GM12875 (cell line): ENCODE results near the gene ZNF747.

Experiments used
- H3K4me3 ChIP-seq: one replicate; pipeline ENCODE4 v1.5.1; 2011; ENCODE audit warnings: low read depth, low read length, control low read depth
- TF ChIP-seq, protein P1 (sequence below): IDR thresholded peaks from 2 replicates; pipeline ENCODE4 v1.5.1; 2011; ENCODE audit warnings: low read depth, mild to moderate bottlenecking, control low read depth, inconsistent platforms, low read length, moderate library complexity, borderline replicate concordance; ENCODE audit not compliant: insufficient read depth

Gene ZNF747

GRCh38 chr16:30556125-30556473, 21.4 kb upstream of the ZNF747 start:
- TF ChIP-seq, protein P1, sequence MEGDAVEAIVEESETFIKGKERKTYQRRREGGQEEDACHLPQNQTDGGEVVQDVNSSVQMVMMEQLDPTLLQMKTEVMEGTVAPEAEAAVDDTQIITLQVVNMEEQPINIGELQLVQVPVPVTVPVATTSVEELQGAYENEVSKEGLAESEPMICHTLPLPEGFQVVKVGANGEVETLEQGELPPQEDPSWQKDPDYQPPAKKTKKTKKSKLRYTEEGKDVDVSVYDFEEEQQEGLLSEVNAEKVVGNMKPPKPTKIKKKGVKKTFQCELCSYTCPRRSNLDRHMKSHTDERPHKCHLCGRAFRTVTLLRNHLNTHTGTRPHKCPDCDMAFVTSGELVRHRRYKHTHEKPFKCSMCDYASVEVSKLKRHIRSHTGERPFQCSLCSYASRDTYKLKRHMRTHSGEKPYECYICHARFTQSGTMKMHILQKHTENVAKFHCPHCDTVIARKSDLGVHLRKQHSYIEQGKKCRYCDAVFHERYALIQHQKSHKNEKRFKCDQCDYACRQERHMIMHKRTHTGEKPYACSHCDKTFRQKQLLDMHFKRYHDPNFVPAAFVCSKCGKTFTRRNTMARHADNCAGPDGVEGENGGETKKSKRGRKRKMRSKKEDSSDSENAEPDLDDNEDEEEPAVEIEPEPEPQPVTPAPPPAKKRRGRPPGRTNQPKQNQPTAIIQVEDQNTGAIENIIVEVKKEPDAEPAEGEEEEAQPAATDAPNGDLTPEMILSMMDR = no peak
- no peak overlapping the region for H3K4me3 ChIP-seq

DNA sequence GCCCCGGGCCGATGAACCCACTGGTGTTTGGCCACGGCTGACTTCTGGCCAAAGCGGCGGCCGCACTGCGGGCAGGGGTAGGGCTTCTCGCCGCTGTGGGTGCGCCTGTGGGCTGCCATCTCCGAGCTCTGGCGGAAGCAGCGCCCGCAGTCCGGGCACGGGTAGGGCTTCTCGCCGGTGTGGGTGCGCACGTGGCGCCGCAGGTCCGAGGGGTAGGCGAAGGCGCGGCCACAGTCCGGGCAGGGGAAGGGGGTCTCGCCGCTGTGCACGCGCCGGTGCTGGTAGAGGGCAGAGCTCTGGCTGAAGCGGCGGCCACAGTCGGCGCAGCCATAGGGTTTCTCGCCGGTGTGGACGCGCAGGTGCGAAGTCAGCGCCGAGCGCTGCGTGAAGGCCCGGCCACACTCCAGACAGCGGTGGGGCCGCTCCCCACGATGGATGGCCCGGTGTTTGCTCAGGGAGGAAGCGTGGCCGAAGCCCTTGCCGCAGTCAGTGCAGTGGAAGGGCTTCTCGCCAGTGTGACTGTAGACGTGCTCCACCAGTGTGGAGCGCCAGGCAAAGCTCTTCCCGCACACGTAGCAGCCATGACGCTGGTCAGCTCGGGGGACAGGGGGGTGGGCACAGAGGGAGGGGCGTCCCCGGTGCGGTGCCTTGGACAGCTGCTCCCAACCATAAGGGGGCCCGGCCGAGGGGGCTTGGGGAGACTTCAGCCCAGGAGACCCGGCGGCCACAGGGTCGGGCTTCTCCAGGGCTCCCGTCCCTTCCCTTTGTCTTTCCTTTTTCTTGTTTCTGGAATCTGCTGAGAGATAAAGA, 20.9 kb upstream of the ZNF747 start:
- TF ChIP-seq, protein P1 = no peak
- H3K4me3 ChIP-seq = no peak overlapping the region

- no peak overlapping the region for H3K4me3 ChIP-seq
- TF ChIP-seq, protein P1 = no peak
Observed at GRCh38 chr16:30554557-30555314, 20.1 kb upstream of the ZNF747 start.

- TF ChIP-seq, protein P1 = no peak
- no peak overlapping the region for H3K4me3 ChIP-seq
Observed at GRCh38 chr16:30553393-30553899, 18.8 kb upstream of the ZNF747 start.

- H3K4me3 ChIP-seq = no peak overlapping the region
- TF ChIP-seq, protein P1 = no peak
Observed at GRCh38 chr16:30552956-30553355, 18.3 kb upstream of the ZNF747 start.

DNA sequence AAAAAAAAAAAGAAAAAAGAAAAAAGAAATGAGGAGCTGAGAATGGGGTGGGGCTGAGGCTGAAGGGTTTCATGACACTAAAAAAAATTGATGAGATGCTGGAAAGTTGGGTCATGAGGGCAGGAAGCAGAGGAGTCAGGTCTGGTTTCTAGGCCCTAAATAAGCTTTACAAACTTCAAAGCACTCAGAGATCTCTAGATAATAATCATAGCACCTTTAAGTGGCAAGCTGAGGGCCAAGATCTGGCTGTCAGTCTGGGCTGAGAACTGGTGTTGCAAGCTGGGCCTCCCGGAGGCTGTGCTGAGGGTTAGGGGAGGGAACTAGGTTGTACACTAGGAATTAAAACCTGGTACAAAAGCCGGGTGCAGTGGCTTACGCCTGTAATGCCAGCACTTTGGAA, 17.1 kb upstream of the ZNF747 start:
- TF ChIP-seq, protein P1 = no peak

More for the DNA sequence above, 17.1 kb upstream of the ZNF747 start:
- H3K4me3 ChIP-seq = no peak overlapping the region
